RWPE2 (cell line): ENCODE data around the gene ACKR3.

Experiments
- ATAC-seq: fragments of 200-7000 bp; cut with Tn5 transposase; 3 replicates; pipeline ENCODE4 v1.9.1; 2021; ENCODE audit warnings: low read depth
- DNase-seq: peaks from one replicate; pipeline ENCODE4 v3.0.0-alpha.2; 2020; ENCODE audit warnings: low spot score
- H3K27ac ChIP-seq: fragments of 450-650 bp; 2 replicates; pipeline ENCODE4 v1.5.1; 2017; ENCODE audit warnings: mild to moderate bottlenecking; ENCODE audit not compliant: poor library complexity, severe bottlenecking
- H3K27me3 ChIP-seq: fragments of 250-450 bp; sonication (Bioruptor Pico); 2 replicates; pipeline ENCODE4 v1.5.1; 2021; ENCODE audit warnings: mild to moderate bottlenecking, moderate library complexity; ENCODE audit not compliant: insufficient read depth, poor library complexity, severe bottlenecking
- H3K36me3 ChIP-seq: fragments of 250-450 bp; sonication (Bioruptor Pico); 2 replicates; pipeline ENCODE4 v1.5.1; 2020; ENCODE audit warnings: low read depth, mild to moderate bottlenecking, moderate library complexity
- H3K4me1 ChIP-seq: fragments of 250-450 bp; sonication (Bioruptor Pico); 2 replicates; pipeline ENCODE4 v1.5.1; 2021; ENCODE audit warnings: mild to moderate bottlenecking, moderate library complexity; ENCODE audit not compliant: insufficient read depth, poor library complexity, severe bottlenecking
- H3K4me3 ChIP-seq: fragments of 250-450 bp; sonication (Bioruptor Pico); 2 replicates; pipeline ENCODE4 v1.5.1; 2021; ENCODE audit warnings: mild to moderate bottlenecking, moderate library complexity; ENCODE audit not compliant: severe bottlenecking
- H3K9me3 ChIP-seq: fragments of 250-450 bp; sonication (Bioruptor Pico); 2 replicates; pipeline ENCODE4 v1.5.1; 2021; ENCODE audit warnings: mild to moderate bottlenecking, moderate library complexity; ENCODE audit not compliant: severe bottlenecking
- TF ChIP-seq, protein P1 (sequence below): fragments of 450-650 bp; IDR thresholded peaks from one replicate; pipeline ENCODE4 v1.5.1; 2017; ENCODE audit warnings: mild to moderate bottlenecking, moderate library complexity; ENCODE audit not compliant: poor library complexity, severe bottlenecking

Gene ACKR3

DNA sequence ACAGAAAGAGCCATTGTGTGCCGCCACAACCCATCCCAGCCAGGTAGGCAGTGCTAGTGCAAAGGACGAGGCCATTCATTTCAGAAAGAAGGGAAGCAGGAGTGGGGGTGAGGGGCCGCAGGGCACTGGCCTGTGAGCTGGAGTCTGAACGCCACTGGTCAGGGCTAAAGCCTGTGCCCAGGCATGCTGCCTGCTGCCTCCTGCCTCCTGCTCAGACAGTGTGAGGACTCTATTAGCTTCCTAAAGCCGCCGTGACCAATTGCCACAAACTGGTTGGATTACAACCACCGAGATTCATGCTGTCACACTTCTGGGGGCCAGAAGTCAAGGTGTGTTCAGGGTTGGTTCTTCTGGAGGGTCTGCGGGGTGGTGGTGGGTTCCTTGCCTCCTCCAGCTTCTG lies 21.2 kb downstream of the ACKR3 start:
- no peak for DNase-seq
- no peak for ATAC-seq
- no peaks in the 10 kb centered on the region for H3K9me3 ChIP-seq
- H3K27me3 ChIP-seq = no peaks in the 10 kb centered on the region
- TF ChIP-seq, protein P1, sequence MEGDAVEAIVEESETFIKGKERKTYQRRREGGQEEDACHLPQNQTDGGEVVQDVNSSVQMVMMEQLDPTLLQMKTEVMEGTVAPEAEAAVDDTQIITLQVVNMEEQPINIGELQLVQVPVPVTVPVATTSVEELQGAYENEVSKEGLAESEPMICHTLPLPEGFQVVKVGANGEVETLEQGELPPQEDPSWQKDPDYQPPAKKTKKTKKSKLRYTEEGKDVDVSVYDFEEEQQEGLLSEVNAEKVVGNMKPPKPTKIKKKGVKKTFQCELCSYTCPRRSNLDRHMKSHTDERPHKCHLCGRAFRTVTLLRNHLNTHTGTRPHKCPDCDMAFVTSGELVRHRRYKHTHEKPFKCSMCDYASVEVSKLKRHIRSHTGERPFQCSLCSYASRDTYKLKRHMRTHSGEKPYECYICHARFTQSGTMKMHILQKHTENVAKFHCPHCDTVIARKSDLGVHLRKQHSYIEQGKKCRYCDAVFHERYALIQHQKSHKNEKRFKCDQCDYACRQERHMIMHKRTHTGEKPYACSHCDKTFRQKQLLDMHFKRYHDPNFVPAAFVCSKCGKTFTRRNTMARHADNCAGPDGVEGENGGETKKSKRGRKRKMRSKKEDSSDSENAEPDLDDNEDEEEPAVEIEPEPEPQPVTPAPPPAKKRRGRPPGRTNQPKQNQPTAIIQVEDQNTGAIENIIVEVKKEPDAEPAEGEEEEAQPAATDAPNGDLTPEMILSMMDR = no peak
- no peaks in the 10 kb centered on the region for H3K36me3 ChIP-seq
- H3K4me3 ChIP-seq = no peak overlapping the region
- no peaks in the 10 kb centered on the region for H3K4me1 ChIP-seq
- H3K27ac ChIP-seq = no peak overlapping the region

DNA sequence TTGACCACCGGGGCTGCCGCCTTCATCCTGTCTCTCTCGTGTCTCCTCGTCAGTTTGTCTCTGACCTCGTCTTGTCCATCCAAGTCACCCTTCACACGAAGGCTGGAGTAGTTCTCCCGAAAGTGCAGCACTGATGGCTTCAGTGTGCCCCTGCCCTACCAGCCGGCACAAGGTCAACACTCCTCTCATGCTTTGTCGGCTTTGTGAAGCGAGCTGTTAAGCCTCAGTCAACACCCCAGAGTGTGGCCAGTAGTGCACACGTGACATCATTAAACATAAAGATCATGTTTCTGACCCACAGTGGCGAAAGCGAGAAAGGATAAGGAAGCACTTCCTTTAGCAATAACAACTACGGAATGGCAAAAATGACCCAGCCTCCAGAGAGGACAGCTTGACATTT lies 23.2 kb downstream of the ACKR3 start:
- Histone ChIP-seq H3K27ac (no peak overlapping the region), H3K36me3 (no peaks in the 10 kb centered on the region), H3K9me3 (no peaks in the 10 kb centered on the region), H3K27me3 (no peaks in the 10 kb centered on the region), H3K4me1 (no peaks in the 10 kb centered on the region), H3K4me3 (no peak overlapping the region)
- ATAC-seq = no peak
- no peak for DNase-seq
- TF ChIP-seq, protein P1 = no peak

DNA sequence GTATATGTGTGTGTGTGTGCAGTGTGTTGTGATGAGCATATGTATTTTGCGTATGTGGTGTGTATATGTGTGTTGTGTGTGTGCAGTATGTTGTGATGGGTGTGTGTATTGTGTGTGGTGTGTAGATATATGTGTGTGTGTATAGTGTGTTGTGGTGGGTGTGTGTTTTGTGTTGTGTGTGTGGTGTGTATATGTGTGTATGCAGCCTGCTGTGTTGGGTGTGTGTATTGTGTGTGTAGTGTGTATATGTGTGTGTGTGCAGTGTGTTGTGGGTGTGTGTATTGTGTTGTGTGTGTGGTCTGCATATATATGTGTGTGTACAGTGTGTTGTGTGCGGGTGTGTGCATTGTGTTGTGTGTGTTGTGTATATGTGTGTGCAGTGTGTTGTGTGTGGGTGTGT lies 23.9 kb downstream of the ACKR3 start:
- Histone ChIP-seq H3K27ac (no peak overlapping the region), H3K9me3 (no peaks in the 10 kb centered on the region), H3K4me3 (no peak overlapping the region), H3K27me3 (no peaks in the 10 kb centered on the region), H3K4me1 (no peaks in the 10 kb centered on the region), H3K36me3 (no peaks in the 10 kb centered on the region)
- DNase-seq (no peak), ATAC-seq (no peak)
- TF ChIP-seq, protein P1 = no peak

DNA sequence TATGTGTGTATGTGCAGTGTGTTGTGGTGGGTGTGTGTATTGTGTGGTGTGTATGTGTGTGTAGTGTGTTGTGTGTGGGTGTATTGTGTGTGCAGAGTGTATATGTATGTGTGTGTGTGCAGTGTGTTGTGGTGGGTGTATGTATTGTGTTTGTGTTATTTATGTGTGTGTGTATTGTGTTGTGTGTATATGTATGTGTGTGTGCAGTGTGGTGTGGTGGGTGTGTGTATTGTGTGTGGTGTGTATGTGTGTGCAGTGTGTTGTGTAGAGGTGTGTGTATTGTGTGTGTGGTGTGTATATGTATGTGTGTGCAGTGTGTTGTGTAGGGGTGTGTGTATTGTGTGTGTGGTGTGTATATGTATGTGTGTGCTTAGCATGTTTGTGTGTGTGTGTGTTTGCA lies 24.3 kb downstream of the ACKR3 start:
- no peaks in the 10 kb centered on the region for H3K36me3 ChIP-seq
- H3K4me3 ChIP-seq = no peak overlapping the region
- TF ChIP-seq, protein P1 = no peak
- H3K9me3 ChIP-seq = no peaks in the 10 kb centered on the region
- H3K27ac ChIP-seq = no peak overlapping the region
- no peaks in the 10 kb centered on the region for H3K4me1 ChIP-seq
- ATAC-seq = no peak
- no peaks in the 10 kb centered on the region for H3K27me3 ChIP-seq
- DNase-seq = no peak

DNA sequence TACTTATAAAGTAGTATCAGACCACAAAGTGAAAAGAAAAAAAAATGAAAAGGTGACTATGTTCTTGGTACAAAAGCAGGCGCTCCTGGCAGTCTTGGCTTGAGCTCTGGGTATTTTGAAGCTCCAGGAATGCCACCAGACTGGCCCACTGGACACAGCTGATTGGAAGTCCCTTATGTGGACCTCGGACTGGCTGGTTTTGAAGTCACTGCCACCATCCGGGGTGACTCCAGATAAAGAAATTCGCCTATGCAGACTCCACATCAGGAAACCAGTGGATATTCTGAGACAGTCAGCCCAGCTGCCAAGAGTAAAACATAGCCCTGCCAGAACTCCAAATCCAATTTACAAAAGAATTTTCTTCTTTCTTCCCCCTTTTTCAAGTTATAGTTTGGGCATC lies 28.0 kb downstream of the ACKR3 start:
- DNase-seq (no peak), ATAC-seq (no peak)
- H3K4me1 ChIP-seq = no peaks in the 10 kb centered on the region
- no peak overlapping the region for H3K4me3 ChIP-seq
- TF ChIP-seq, protein P1 = no peak
- H3K36me3 ChIP-seq = no peaks in the 10 kb centered on the region
- H3K27me3 ChIP-seq = no peaks in the 10 kb centered on the region
- H3K9me3 ChIP-seq = no peaks in the 10 kb centered on the region
- no peak overlapping the region for H3K27ac ChIP-seq
